GM12878 (cell line): Measurements from ENCODE around the gene ACTR1A. TPM values are rescaled to one million over a fixed set of nuclear protein-coding genes. Genes with fewer than 3 reads are reported as not detected.

Source experiments
- ATAC-seq: fragments of 200-7000 bp; cut with Tn5 transposase; 3 replicates; pipeline ENCODE4 v1.9.1; 2020; ENCODE audit warnings: mild to moderate bottlenecking, moderate library complexity
- BruUV-seq: library from RNA; stranded (reverse); fragments of 400-500 nt; replicated peaks from 2 replicates; lab custom pipeline; 2021; lab: Mats Ljungman, UMichigan
- CTCF ChIA-PET: fragments of 300-600 bp; sonication (Branson Sonifier 250); formaldehyde crosslinking; extraction: SDS; loops from one replicate; lab custom pipeline; 2021; ENCODE audit warnings: inconsistent platforms; lab: Yijun Ruan, JAX
- POLR2A ChIA-PET: fragments of 350-600 bp; formaldehyde crosslinking; extraction: SDS; loops from one replicate; lab custom pipeline; 2021; ENCODE audit warnings: inconsistent platforms; lab: Charles Lee
- RAD21 ChIA-PET: fragments of 300-600 bp; sonication (Branson Sonifier 250); formaldehyde crosslinking; loops from one replicate; lab custom pipeline; 2023; ENCODE audit warnings: antibody characterized with exemption; ENCODE audit not compliant: unreplicated experiment; lab: Charles Lee
- SMC1A ChIA-PET: fragments of 300-600 bp; sonication (Branson Sonifier 250); formaldehyde crosslinking; loops from one replicate; lab custom pipeline; 2023; ENCODE audit not compliant: unreplicated experiment, uncharacterized antibody; lab: Charles Lee
- DNase-seq: peaks from one replicate; pipeline ENCODE4 v3.0.0-alpha.2; 2011; ENCODE audit warnings: low read depth, low spot score
- FAIRE-seq: peaks from 3 replicates; lab custom pipeline; 2011; peaks lifted over from hg19 to GRCh38; lab: Jason Lieb, UNC
- H2AFZ ChIP-seq: 2 replicates; pipeline ENCODE4 v1.6.0; 2011; ENCODE audit warnings: low read depth, low read length, control low read depth; ENCODE audit not compliant: control insufficient read depth
- H3K27ac ChIP-seq: 2 replicates; pipeline ENCODE4 v1.5.1; 2011; ENCODE audit warnings: control low read depth; ENCODE audit not compliant: control insufficient read depth, insufficient read depth
- H3K27me3 ChIP-seq, 2 experiments: replicated peaks in 1 of 2; 2 replicates each; pipeline versions ENCODE4 v1.6.0 to v1.6.1; 2011; ENCODE audit warnings: low read length in 1 of 2; ENCODE audit not compliant: control insufficient read depth in 2 of 2, insufficient read depth in 2 of 2
- H3K36me3 ChIP-seq, 2 experiments: 2 replicates each; pipeline ENCODE4 v1.5.1; 2011; ENCODE audit warnings: low read length in 1 of 2; ENCODE audit not compliant: control insufficient read depth in 2 of 2, insufficient read depth in 2 of 2
- H3K4me1 ChIP-seq: 2 replicates; pipeline ENCODE4 v1.6.1; 2011; ENCODE audit warnings: mild to moderate bottlenecking, low read length, moderate library complexity, mixed read lengths; ENCODE audit not compliant: control insufficient read depth, insufficient read depth
- H3K4me2 ChIP-seq: 2 replicates; pipeline ENCODE4 v1.6.0; 2011; ENCODE audit warnings: control low read depth; ENCODE audit not compliant: control insufficient read depth, insufficient read depth
- H3K4me3 ChIP-seq: fragments of 200-600 bp; sonication (generic); 2 replicates; pipeline ENCODE4 v1.5.1; 2016
- H3K79me2 ChIP-seq: 2 replicates; pipeline ENCODE4 v1.6.0; 2011; ENCODE audit warnings: low read length; ENCODE audit not compliant: control insufficient read depth, insufficient read depth
- H3K9ac ChIP-seq: 2 replicates; pipeline ENCODE4 v1.8.0; 2011; ENCODE audit warnings: low read length, control low read depth, mixed read lengths; ENCODE audit not compliant: control insufficient read depth, insufficient read depth
- H3K9me3 ChIP-seq: replicated peaks from 3 replicates; pipeline ENCODE4 v1.5.1; 2011; ENCODE audit warnings: mild to moderate bottlenecking, low read length; ENCODE audit not compliant: control insufficient read depth, insufficient read depth
- H4K20me1 ChIP-seq: 2 replicates; pipeline ENCODE4 v1.6.0; 2011; ENCODE audit not compliant: control insufficient read depth, insufficient read depth
- BCL11A ChIP-seq: IDR thresholded peaks from 2 replicates; pipeline ENCODE4 v1.6.1; 2011; ENCODE audit warnings: low read depth, low read length
- EZH2 ChIP-seq: IDR thresholded peaks from 2 replicates; pipeline ENCODE4 v1.6.1; 2012; ENCODE audit warnings: low read depth, mild to moderate bottlenecking, control low read depth, inconsistent platforms, low read length, borderline replicate concordance; ENCODE audit not compliant: control insufficient read depth
- HDAC6 ChIP-seq: fragments of 200-600 bp; sonication (generic); IDR thresholded peaks from one replicate; pipeline ENCODE4 v1.8.0; 2017; ENCODE audit warnings: antibody characterized with exemption; ENCODE audit not compliant: unreplicated experiment
- JUND ChIP-seq: IDR thresholded peaks from 2 replicates; pipeline ENCODE4 v1.6.1; 2012; ENCODE audit warnings: low read depth, mild to moderate bottlenecking, low read length, improper control_type of control experiment, moderate library complexity
- MYC ChIP-seq: IDR thresholded peaks from 2 replicates; pipeline ENCODE4 v1.6.1; 2011; ENCODE audit warnings: mild to moderate bottlenecking, low read length, moderate library complexity, inconsistent platforms; ENCODE audit not compliant: insufficient read depth, insufficient replicate concordance, insufficient read length, severe bottlenecking
- PRDM15 ChIP-seq: fragments of 450-650 bp; formaldehyde crosslinking; IDR thresholded peaks from 2 replicates; pipeline ENCODE4 v1.4.0; 2020; ENCODE audit warnings: mild to moderate bottlenecking, moderate library complexity
- SMC3 ChIP-seq: IDR thresholded peaks from 2 replicates; pipeline ENCODE4 v1.6.1; 2011; ENCODE audit warnings: low read length, improper control_type of control experiment, borderline replicate concordance
- TBL1XR1 ChIP-seq: IDR thresholded peaks from 2 replicates; pipeline ENCODE4 v1.6.1; 2012; ENCODE audit warnings: low read depth, low read length, improper control_type of control experiment
- ZBTB4 ChIP-seq: fragments of 450-650 bp; formaldehyde crosslinking; IDR thresholded peaks from 2 replicates; pipeline ENCODE4 v1.4.0; 2022; ENCODE audit warnings: mild to moderate bottlenecking, moderate library complexity
- whole genome bisulfite sequencing: methylation state at CpG from one replicate; pipeline ENCODE4 v1.1.6; 2016; ENCODE audit warnings: low lambda C conversion rate; ENCODE audit not compliant: insufficient replicate concordance, insufficient coverage; ENCODE audit errors: missing lambda C conversion rate; 5-methylcytosine and 5-hydroxymethylcytosine counted together
- in situ Hi-C: fragments of 300-500 bp; cut with MboI; formaldehyde crosslinking; loops from 9 replicates; pipeline ENCODE4 v1.14.3; 2018; ENCODE audit warnings: mixed read lengths
- intact Hi-C: fragments of 100-400 bp; cut with micrococcal nuclease; formaldehyde crosslinking; loops from one replicate; pipeline ENCODE4 v1.14.2; 2022; ENCODE audit not compliant: unreplicated experiment
- polyA plus RNA-seq, 11 experiments: library from polyadenylated mRNA; depleted of rRNA in 4 of 11; unstranded in 6 of 11; stranded (reverse) in 5 of 11; fragments of >200 nt; fragmentation: Nextera tagmentation in 4 of 11; fragmentation: Illumina TruSeq in 1 of 11; extraction: Ambion mirVana in 4 of 11; extraction: Trizol in 1 of 11; gene quantifications; 1 replicate in 1 of 11; 2 replicates in 10 of 11; pipeline versions ENCODE4 v1.2.1 to v1.2.3, GENCODE V29; 2011 to 2016; ENCODE audit warnings: inconsistent platforms in 2 of 11, missing spikeins in 2 of 11, low read depth in 1 of 11
- total RNA-seq, 4 experiments: library from RNA; depleted of rRNA in 3 of 4; stranded (reverse); fragments of >200 nt in 3 of 4; fragmentation: Illumina TruSeq in 1 of 4; extraction: Trizol in 1 of 4; gene quantifications; 2 replicates each; pipeline versions ENCODE4 v1.2.1 to v1.2.3, GENCODE V29; 2013 to 2021
- TF ChIP-seq, protein P1 (sequence below): fragments of 450-650 bp; IDR thresholded peaks from 2 replicates; pipeline ENCODE4 v1.6.1; 2018; ENCODE audit warnings: borderline replicate concordance, mild to moderate bottlenecking; ENCODE audit not compliant: partially characterized antibody
- TF ChIP-seq, protein P2 (sequence below): fragments of 450-650 bp; conservative IDR thresholded peaks from 2 replicates; pipeline ENCODE4 v1.6.1; 2017; ENCODE audit warnings: mild to moderate bottlenecking, moderate library complexity

ACTR1A gene
- total and polyA plus RNA-seq, 10 of the 15 experiments (the other 5 are each of a cell fraction or from before 2014, with no cell fraction given) = 43.0 to 110 (median 78.9) TPM

GRCh38 chr10:102534333-102534732 lies 31.8 kb upstream of the ACTR1A start:
- ChIA-PET POLR2A (no interaction called here), CTCF (interaction anchor here (1.0 kb wide), 1 partner anchor 59 kb away, joined by 3 read pairs; no protein-coding TSS in a partner anchor)
- intact Hi-C loops = no loop called here

More at GRCh38 chr10:102534333-102534732, 31.8 kb upstream of the ACTR1A start:
- 91% methylated on average over 13 of the region's 13 CpGs for WGBS
- no peak for ATAC-seq
- ChIA-PET RAD21 (no interaction called here), SMC1A (no interaction called here)
- Histone ChIP-seq H3K9me3 (no peaks in the 10 kb centered on the region), H4K20me1 (no peaks in the 10 kb centered on the region), H3K4me1 (peaks cover 20% of the 10 kb centered on the region)
- BruUV-seq = no TSS peak
- TF ChIP-seq SMC3 (no peak), HDAC6 (no peak), MYC (no peak), JUND (no peak), ZBTB4 (CRISPR knock-in tag) (no peak), EZH2 (no peak), TBL1XR1 (no peak), BCL11A (no peak), PRDM15 (CRISPR knock-in tag) (no peak)
- TF ChIP-seq, protein P1, sequence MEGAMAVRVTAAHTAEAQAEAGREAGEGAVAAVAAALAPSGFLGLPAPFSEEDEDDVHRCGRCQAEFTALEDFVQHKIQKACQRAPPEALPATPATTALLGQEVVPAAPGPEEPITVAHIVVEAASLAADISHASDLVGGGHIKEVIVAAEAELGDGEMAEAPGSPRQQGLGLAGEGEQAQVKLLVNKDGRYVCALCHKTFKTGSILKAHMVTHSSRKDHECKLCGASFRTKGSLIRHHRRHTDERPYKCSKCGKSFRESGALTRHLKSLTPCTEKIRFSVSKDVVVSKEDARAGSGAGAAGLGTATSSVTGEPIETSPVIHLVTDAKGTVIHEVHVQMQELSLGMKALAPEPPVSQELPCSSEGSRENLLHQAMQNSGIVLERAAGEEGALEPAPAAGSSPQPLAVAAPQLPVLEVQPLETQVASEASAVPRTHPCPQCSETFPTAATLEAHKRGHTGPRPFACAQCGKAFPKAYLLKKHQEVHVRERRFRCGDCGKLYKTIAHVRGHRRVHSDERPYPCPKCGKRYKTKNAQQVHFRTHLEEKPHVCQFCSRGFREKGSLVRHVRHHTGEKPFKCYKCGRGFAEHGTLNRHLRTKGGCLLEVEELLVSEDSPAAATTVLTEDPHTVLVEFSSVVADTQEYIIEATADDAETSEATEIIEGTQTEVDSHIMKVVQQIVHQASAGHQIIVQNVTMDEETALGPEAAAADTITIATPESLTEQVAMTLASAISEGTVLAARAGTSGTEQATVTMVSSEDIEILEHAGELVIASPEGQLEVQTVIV = no peak
- TF ChIP-seq, protein P2, sequence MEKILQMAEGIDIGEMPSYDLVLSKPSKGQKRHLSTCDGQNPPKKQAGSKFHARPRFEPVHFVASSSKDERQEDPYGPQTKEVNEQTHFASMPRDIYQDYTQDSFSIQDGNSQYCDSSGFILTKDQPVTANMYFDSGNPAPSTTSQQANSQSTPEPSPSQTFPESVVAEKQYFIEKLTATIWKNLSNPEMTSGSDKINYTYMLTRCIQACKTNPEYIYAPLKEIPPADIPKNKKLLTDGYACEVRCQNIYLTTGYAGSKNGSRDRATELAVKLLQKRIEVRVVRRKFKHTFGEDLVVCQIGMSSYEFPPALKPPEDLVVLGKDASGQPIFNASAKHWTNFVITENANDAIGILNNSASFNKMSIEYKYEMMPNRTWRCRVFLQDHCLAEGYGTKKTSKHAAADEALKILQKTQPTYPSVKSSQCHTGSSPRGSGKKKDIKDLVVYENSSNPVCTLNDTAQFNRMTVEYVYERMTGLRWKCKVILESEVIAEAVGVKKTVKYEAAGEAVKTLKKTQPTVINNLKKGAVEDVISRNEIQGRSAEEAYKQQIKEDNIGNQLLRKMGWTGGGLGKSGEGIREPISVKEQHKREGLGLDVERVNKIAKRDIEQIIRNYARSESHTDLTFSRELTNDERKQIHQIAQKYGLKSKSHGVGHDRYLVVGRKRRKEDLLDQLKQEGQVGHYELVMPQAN = no peak
- TF ChIP-seq, all 136 proteins: peak for 0
- Histone ChIP-seq H3K27ac (no peak overlapping the region), H3K36me3 (no peaks in the 10 kb centered on the region), H3K4me2 (no peak overlapping the region), H2AFZ (no peak overlapping the region), H3K79me2 (no peaks in the 10 kb centered on the region), H3K9ac (no peak overlapping the region), H3K27me3 (no peaks in the 10 kb centered on the region), H3K4me3 (no peak overlapping the region)
- in situ Hi-C loops = no loop called here
- DNase-seq (no peak), FAIRE-seq (no peak)
